H1 (cell line): ENCODE data around the gene SIPA1L3. TPM values are rescaled to one million over a fixed set of nuclear protein-coding genes. Genes with fewer than 3 reads are reported as not detected.

ENCODE experiments used
- NRF1 ChIP-seq: IDR thresholded peaks from 2 replicates; pipeline ENCODE4 v1.6.1; 2011; ENCODE audit warnings: mild to moderate bottlenecking, low read depth, low read length, improper control_type of control experiment
- POLR2AphosphoS5 ChIP-seq: IDR thresholded peaks from 2 replicates; pipeline ENCODE4 v1.6.1; 2011; ENCODE audit warnings: low read depth, low read length
- SUZ12 ChIP-seq: fragments of 200-600 bp; sonication (generic); IDR thresholded peaks from 2 replicates; pipeline ENCODE4 v1.6.1; 2012; ENCODE audit warnings: mild to moderate bottlenecking, inconsistent platforms, low read length, moderate library complexity, mixed read lengths
- polyA plus RNA-seq, 7 experiments: library from polyadenylated mRNA; depleted of rRNA in 3 of 7; stranded (reverse) in 5 of 7; unstranded in 2 of 7; fragments of >200 nt in 5 of 7; fragments of 200-250 nt in 2 of 7; gene quantifications; 1 replicate in 5 of 7; 2 replicates in 1 of 7; 4 replicates in 1 of 7; pipeline versions ENCODE4 v1.2.1 to v1.2.3, GENCODE V29; 2011 to 2013; ENCODE audit warnings: missing spikeins in 2 of 7, mixed read lengths in 2 of 7
- total RNA-seq: library from RNA; stranded (reverse); fragmentation: NEBNext Ultra II Directional; extraction: Animal tissue kit (Norgen Biotek cat#: 25700); gene quantifications from 2 replicates; pipeline ENCODE4 v1.2.1, GENCODE V29; 2021
- TF ChIP-seq, protein P1 (sequence below): IDR thresholded peaks from 2 replicates; pipeline ENCODE4 v1.6.1; 2012; ENCODE audit warnings: inconsistent platforms

Gene SIPA1L3
- total and polyA plus RNA-seq, 2 of the 8 experiments (the other 6 are each of a cell fraction or from before 2014, with no cell fraction given): 15.0 to 54.9 TPM

DNA sequence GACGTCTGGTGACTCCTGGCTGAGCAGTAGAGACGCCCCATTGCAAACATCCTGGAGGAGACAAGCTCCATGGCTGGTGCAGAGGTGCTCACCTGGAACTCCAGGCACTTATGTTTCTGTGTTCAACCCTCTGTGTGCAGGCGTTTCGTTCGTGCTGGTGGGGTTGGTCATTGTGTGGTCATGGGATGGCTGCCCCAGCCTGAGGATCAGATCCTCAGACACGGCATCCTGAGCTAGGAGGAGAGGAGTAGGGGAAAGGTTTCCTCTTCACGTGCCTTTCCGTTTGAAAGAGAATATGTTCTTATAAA is 87.8 kb downstream of the SIPA1L3 start (continued):
- TF ChIP-seq, protein P1, sequence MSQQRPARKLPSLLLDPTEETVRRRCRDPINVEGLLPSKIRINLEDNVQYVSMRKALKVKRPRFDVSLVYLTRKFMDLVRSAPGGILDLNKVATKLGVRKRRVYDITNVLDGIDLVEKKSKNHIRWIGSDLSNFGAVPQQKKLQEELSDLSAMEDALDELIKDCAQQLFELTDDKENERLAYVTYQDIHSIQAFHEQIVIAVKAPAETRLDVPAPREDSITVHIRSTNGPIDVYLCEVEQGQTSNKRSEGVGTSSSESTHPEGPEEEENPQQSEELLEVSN: no peak
- TF ChIP-seq NRF1 (no peak), POLR2AphosphoS5 (no peak), SUZ12 (no peak)
